ENCODE results near the gene ZNF362.
A peak's percentile ranks its signal among the peaks of the same experiment; 100 is the strongest.

The ZNF362 gene

GRCh38 chr1:33344896-33345560 lies 88.7 kb downstream of the ZNF362 start:
- DNase-seq (no peak), ATAC-seq (replicated peaks) (no peak)
- Mint-ChIP-seq H3K4me1 (peaks cover 32 to 51% of the 10 kb centered on the region in 2 donors), H3K27ac (no peak overlapping the region), H3K36me3 (peaks cover 15 to 20% of the 10 kb centered on the region in 2 donors), H3K27me3 (no peaks in the 10 kb centered on the region), H3K9me3 (no peaks in the 10 kb centered on the region), H3K4me3 (no peak overlapping the region)

DNA sequence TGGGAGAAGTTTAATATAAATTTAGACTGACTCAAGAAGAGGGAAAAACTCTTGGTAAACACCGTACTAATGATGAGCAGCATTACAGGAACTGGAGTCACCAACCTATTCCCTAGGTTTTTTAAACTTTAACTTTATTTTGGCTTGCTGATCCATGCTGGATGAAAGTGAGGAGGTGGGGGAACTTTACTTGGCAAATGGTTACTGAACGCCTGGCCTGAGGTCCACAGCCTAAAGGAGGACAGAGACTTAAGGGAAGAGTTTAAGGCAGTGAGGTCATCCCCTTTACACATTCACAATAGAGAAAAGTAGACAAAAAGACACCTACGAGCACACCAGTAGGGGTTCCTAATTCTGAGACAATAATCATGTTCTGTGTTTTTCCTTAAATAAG lies 90.2 kb downstream of the ZNF362 start:
- ATAC-seq (replicated peaks) (no peak), DNase-seq (no peak)
- H3K4me1 Mint-ChIP-seq = peaks cover 34 to 49% of the 10 kb centered on the region in 2 donors
- no peaks in the 10 kb centered on the region for H3K9me3 Mint-ChIP-seq
- H3K4me3 Mint-ChIP-seq = no peak overlapping the region
- no peaks in the 10 kb centered on the region for H3K27me3 Mint-ChIP-seq
- H3K27ac Mint-ChIP-seq = no peak overlapping the region
- H3K36me3 Mint-ChIP-seq = peaks cover 13 to 15% of the 10 kb centered on the region in 2 donors

GRCh38 chr1:33346927-33347649 lies 90.8 kb downstream of the ZNF362 start:
- peak overlapping the region; percentile 14 to 18 for H3K4me3 Mint-ChIP-seq
- H3K4me1 Mint-ChIP-seq = peaks cover 34 to 46% of the 10 kb centered on the region in 2 donors
- DNase-seq = no peak
- peaks cover 13 to 15% of the 10 kb centered on the region in 2 donors for H3K36me3 Mint-ChIP-seq
- no peaks in the 10 kb centered on the region for H3K9me3 Mint-ChIP-seq
- peak overlapping the region; percentile 11 for H3K27ac Mint-ChIP-seq
- no peaks in the 10 kb centered on the region for H3K27me3 Mint-ChIP-seq
- no peak for ATAC-seq (replicated peaks)

GRCh38 chr1:33347650-33347992 lies 91.3 kb downstream of the ZNF362 start:
- Mint-ChIP-seq H3K9me3 (no peaks in the 10 kb centered on the region), H3K27me3 (no peaks in the 10 kb centered on the region), H3K4me1 (peaks cover 28 to 40% of the 10 kb centered on the region in 2 donors), H3K4me3 (peak overlapping the region; percentile 14 to 18), H3K36me3 (peaks cover 11 to 13% of the 10 kb centered on the region in 2 donors), H3K27ac (no peak overlapping the region)
- no peak for DNase-seq
- no peak for ATAC-seq (replicated peaks)

GRCh38 chr1:33348194-33348593 lies 91.9 kb downstream of the ZNF362 start:
- H3K36me3 Mint-ChIP-seq = peaks cover 10 to 11% of the 10 kb centered on the region in 2 donors
- ATAC-seq (replicated peaks) (no peak), DNase-seq (no peak)
- no peak overlapping the region for H3K27ac Mint-ChIP-seq
- no peaks in the 10 kb centered on the region for H3K9me3 Mint-ChIP-seq
- peaks cover 27 to 38% of the 10 kb centered on the region in 2 donors for H3K4me1 Mint-ChIP-seq
- no peaks in the 10 kb centered on the region for H3K27me3 Mint-ChIP-seq
- peak overlapping the region; percentile 83 to 97 for H3K4me3 Mint-ChIP-seq

DNA sequence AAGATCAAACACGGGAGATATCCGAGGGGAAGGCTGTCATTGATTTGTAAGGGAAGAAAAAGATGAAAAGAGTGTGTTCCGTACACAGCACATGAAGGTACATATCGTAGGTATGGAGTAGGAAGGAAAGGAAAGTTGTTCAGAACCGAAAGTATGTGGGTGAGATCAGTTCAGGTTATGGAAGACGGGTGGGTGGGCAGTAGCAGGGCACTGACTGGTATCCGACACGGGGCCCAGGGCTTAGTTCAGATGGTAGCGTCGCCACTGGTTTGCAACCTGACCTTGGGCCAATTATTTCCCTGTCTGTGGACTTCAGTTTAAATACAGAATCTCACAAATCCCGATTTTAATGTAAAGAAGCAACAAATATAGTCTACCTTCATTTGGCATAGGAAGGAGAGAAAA lies 92.4 kb downstream of the ZNF362 start:
- no peak for ATAC-seq (replicated peaks)
- H3K9me3 Mint-ChIP-seq = no peaks in the 10 kb centered on the region
- H3K4me1 Mint-ChIP-seq = peaks cover 27 to 38% of the 10 kb centered on the region in 2 donors
- H3K27me3 Mint-ChIP-seq = no peaks in the 10 kb centered on the region
- H3K4me3 Mint-ChIP-seq = peak overlapping the region; percentile 83 to 97
- H3K27ac Mint-ChIP-seq = peak overlapping the region; percentile 88
- H3K36me3 Mint-ChIP-seq = peaks cover 10 to 11% of the 10 kb centered on the region in 2 donors
- no peak for DNase-seq

DNA sequence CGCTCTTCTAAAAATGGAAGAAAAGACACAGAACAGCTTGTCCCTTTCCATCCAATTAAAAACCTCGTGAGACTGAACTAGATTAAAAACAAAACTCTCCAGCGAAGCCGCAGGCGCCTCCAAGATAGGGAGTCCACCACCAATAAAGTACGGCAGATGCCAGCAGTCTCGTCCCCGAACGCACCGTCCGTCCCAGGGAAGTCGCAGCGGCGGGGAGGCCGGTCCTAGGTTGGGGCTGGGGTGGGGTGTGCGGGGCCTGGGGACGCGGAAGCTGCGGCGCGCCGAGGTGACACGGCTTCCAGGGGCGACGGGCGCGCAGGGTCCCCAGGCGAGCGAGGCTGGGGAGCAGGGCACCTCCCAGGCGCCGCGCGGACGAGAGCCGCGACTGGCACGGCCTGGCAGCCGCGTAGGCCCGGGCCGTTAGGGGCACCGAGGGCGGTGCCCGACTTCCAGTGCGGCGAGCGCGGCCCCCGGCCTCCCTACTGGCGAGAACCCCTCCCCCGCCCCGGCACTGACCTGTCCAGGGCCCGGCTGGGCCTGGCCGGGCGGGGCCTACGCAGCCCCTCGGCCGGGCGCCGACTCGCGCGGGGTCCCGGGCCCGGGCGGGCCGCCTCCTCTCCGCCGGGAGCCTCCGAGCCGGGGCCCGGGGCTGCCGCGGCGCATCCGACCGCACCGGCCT lies 92.9 kb downstream of the ZNF362 start:
- H3K9me3 Mint-ChIP-seq = no peaks in the 10 kb centered on the region
- H3K36me3 Mint-ChIP-seq = peaks cover 10 to 11% of the 10 kb centered on the region in 2 donors
- H3K4me3 Mint-ChIP-seq = peak overlapping the region; percentile 83 to 97
- peaks cover 27 to 38% of the 10 kb centered on the region in 2 donors for H3K4me1 Mint-ChIP-seq
- DNase-seq = peak; percentile 34
- H3K27ac Mint-ChIP-seq = peak overlapping the region; percentile 88
- H3K27me3 Mint-ChIP-seq = no peaks in the 10 kb centered on the region
- peak; percentile 57 to 59 for ATAC-seq (replicated peaks)

DNA sequence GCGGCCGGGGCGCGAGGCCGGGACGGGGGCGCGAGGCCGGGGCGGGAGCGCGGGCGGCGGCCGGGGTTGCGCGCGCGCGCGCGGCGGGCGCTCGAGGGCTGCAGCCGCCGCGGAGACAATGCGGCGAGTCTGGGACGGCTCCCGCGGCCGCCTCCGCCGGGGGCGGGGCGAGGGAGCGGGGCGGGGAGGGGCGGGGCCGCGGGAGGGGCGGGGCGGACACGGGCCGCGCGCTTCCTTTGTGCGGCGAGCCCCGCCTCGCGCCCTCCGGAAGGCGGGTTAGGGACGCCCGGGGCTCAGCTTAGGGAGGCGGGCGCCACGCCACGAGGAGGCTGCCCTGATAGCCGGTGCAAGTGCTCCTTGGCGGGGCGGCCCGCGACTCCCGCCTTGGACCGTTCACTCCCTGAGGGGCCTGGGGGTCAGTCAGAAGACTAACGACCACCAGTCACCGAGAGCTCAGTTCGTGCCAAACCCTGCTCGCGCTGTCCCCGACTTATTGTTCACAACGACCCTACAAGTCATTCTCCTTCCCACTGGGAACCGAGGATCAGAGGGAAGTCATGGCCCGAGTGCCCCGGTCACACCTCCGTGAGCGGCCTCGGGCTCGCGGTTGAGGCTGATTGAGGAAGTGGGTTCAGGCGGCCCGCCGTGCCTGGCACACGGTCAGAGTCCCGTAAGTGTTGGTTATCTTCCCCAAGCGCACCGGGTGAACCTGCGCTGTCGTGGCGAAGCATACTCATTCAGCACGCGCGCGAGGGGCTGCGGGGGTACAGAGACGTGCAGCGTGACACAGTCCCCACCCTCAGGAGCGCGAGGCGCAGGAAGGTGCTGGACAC lies 93.7 kb downstream of the ZNF362 start:
- Mint-ChIP-seq H3K36me3 (peaks cover 10 to 11% of the 10 kb centered on the region in 2 donors), H3K4me3 (peak overlapping the region; percentile 93 to 97), H3K27me3 (no peaks in the 10 kb centered on the region), H3K9me3 (no peaks in the 10 kb centered on the region), H3K4me1 (peaks cover 27 to 37% of the 10 kb centered on the region in 2 donors), H3K27ac (peak overlapping the region; percentile 99)
- ATAC-seq (replicated peaks) (peak; percentile 85 to 88), DNase-seq (peak; percentile 73)
